ENCODE data around the gene AP5B1.

DNA sequence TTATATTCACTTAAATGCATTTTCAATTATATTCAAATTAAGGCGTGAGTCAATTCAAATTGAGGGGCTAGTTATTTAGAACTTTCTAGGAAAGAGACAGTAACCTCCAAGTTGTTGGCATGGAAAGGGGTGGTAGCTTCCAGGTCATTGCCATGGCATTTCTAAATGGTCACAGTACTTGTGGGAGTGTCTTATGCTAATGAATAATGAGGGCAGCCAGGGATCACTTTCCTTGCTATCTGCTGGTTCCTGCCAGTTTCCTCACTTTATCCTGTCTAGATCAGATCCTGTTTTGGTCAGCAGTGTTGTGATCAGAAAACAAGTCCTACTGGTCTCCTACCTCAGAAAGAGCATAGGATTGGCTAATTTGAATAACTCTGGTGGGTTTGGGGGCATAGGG, 38.4 kb downstream of the AP5B1 start:
- TF ChIP-seq POLR2AphosphoS5 (IDR thresholded peaks at IDR 0.05; ENCODE audit: low read depth, low read length) (no peak), TAF1 (IDR thresholded peaks at IDR 0.05; ENCODE audit: borderline replicate concordance, insufficient read depth, low read length) (no peak), SIN3A (IDR thresholded peaks at IDR 0.05; ENCODE audit: borderline replicate concordance, insufficient read depth, low read length) (no peak), FOXP2 (optimal IDR thresholded peaks at IDR 0.05; ENCODE audit: borderline replicate concordance, extremely low read depth, extremely low read length, insufficient read depth) (no peak)
- TF ChIP-seq, protein P1, sequence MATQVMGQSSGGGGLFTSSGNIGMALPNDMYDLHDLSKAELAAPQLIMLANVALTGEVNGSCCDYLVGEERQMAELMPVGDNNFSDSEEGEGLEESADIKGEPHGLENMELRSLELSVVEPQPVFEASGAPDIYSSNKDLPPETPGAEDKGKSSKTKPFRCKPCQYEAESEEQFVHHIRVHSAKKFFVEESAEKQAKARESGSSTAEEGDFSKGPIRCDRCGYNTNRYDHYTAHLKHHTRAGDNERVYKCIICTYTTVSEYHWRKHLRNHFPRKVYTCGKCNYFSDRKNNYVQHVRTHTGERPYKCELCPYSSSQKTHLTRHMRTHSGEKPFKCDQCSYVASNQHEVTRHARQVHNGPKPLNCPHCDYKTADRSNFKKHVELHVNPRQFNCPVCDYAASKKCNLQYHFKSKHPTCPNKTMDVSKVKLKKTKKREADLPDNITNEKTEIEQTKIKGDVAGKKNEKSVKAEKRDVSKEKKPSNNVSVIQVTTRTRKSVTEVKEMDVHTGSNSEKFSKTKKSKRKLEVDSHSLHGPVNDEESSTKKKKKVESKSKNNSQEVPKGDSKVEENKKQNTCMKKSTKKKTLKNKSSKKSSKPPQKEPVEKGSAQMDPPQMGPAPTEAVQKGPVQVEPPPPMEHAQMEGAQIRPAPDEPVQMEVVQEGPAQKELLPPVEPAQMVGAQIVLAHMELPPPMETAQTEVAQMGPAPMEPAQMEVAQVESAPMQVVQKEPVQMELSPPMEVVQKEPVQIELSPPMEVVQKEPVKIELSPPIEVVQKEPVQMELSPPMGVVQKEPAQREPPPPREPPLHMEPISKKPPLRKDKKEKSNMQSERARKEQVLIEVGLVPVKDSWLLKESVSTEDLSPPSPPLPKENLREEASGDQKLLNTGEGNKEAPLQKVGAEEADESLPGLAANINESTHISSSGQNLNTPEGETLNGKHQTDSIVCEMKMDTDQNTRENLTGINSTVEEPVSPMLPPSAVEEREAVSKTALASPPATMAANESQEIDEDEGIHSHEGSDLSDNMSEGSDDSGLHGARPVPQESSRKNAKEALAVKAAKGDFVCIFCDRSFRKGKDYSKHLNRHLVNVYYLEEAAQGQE (IDR thresholded peaks at IDR 0.05; ENCODE audit: insufficient read depth in 1 of 2, low read depth in 2 of 2, low read length in 2 of 2), result no peak

Data from PFSK-1 (cell line).